ENCODE data around the gene FILIP1. TPM values are rescaled to one million over a fixed set of nuclear protein-coding genes. Genes with fewer than 3 reads are reported as not detected.

FILIP1 gene
- total and polyA plus RNA-seq, 2 of the 8 experiments (the other 6 are each of a cell fraction or from before 2014, with no cell fraction given): 2.4 to 5.7 TPM

- Histone ChIP-seq H2AFZ (ENCODE audit: low read length) (peak overlapping the region; percentile 17; the same call in 1 of the 2 replicates), H3K18ac (ENCODE audit: extremely low read depth, low read length) (peak overlapping the region; percentile 34), H3K79me1 (ENCODE audit: low read depth, low read length) (no peaks in the 10 kb centered on the region), H3K4me2 (ENCODE audit: insufficient read depth in 1 of 2, low read depth in 2 of 2, low read length in 2 of 2) (peak overlapping the region in 1 of 2 experiments; percentile 5; a peak in 1 of 4 replicates), H3K27me3 (replicated peaks in 1 of 4; ENCODE audit: control insufficient read depth in 3 of 4, extremely low read depth in 1 of 4, insufficient read depth in 3 of 4, low read length in 3 of 4) (no peaks in the 10 kb centered on the region), H3K9ac (replicated peaks in 1 of 4; ENCODE audit: extremely low read depth in 1 of 4, low read depth in 3 of 4, low read length in 3 of 4) (no peak overlapping the region; a peak in 1 of 7 replicates), H3K56ac (replicated peaks; ENCODE audit: insufficient read length, low read depth, low read length) (no peak overlapping the region), H2AK5ac (ENCODE audit: low read depth, low read length) (no peak overlapping the region), H3K9me3 (ENCODE audit: insufficient read depth in 2 of 2, low read depth in 1 of 2, low read length in 1 of 2) (no peaks in the 10 kb centered on the region), H3K4ac (replicated peaks; ENCODE audit: insufficient read length, low read depth, low read length) (no peak overlapping the region), H2BK120ac (replicated peaks; ENCODE audit: low read depth, low read length) (no peak overlapping the region), H3K4me1 (replicated peaks in 1 of 4; ENCODE audit: control insufficient read depth in 3 of 4, insufficient read depth in 4 of 4, low read length in 3 of 4) (peaks cover 2 to 7% (median 5%) of the 10 kb centered on the region in 4 experiments; a peak in 4 of 7 replicates), H2BK15ac (ENCODE audit: low read length) (no peak overlapping the region), H4K91ac (replicated peaks; ENCODE audit: insufficient read length, low read length) (no peak overlapping the region), H2BK5ac (ENCODE audit: low read depth, low read length) (no peak overlapping the region), H2BK12ac (ENCODE audit: low read depth, low read length) (no peak overlapping the region), H3K4me3 (ENCODE audit: extremely low read depth in 1 of 4, insufficient read depth in 2 of 4, low read depth in 3 of 4, low read length in 4 of 4) (no peak overlapping the region), H3K36me3 (ENCODE audit: control insufficient read depth in 2 of 4, insufficient read depth in 4 of 4, low read length in 3 of 4) (no peaks in the 10 kb centered on the region), H4K5ac (ENCODE audit: insufficient read length, low read depth, low read length) (no peak overlapping the region), H3K27ac (ENCODE audit: low read depth, low read length) (no peak overlapping the region), H4K20me1 (replicated peaks in 1 of 2; ENCODE audit: control insufficient read depth in 1 of 2, insufficient read depth in 2 of 2, low read length in 2 of 2) (no peaks in the 10 kb centered on the region), H3K23ac (ENCODE audit: insufficient read length) (no peak overlapping the region), H3K14ac (ENCODE audit: insufficient read length) (no peak overlapping the region), H3K79me2 (ENCODE audit: control insufficient read depth in 1 of 2, insufficient read depth in 2 of 2, low read length in 2 of 2) (no peaks in the 10 kb centered on the region), H3K23me2 (ENCODE audit: low read depth, low read length) (no peaks in the 10 kb centered on the region; the same call in 1 of the 2 replicates), H2BK20ac (ENCODE audit: low read length) (no peak overlapping the region; the same call in 1 of the 2 replicates), H4K8ac (ENCODE audit: extremely low read depth, insufficient read depth, low read length) (peak overlapping the region; percentile 71)
- POLR2A ChIA-PET (ENCODE audit: partially characterized antibody): no interaction called here
- CTCF ChIA-PET (ENCODE audit: partially characterized antibody): interaction anchor here (1.1 to 1.3 kb wide), 3 partner anchors 36 to 48 kb away, joined by 3 to 5 read pairs (median 3); no protein-coding TSS in a partner anchor
- DNase-seq (ENCODE audit: low read depth in 1 of 2, low spot score in 2 of 2) (no peak), FAIRE-seq (no peak)
- TF ChIP-seq KDM5A (IDR thresholded peaks at IDR 0.05; ENCODE audit: low read length): no peak
- TF ChIP-seq ASH2L (IDR thresholded peaks at IDR 0.05; ENCODE audit: low read length): peak; percentile 54
- WGBS, 2 experiments (ENCODE audit: extremely low coverage in 1 of 2, insufficient coverage in 1 of 2, insufficient read length in 1 of 2, insufficient replicate concordance in 2 of 2, low coverage in 1 of 2, low lambda C conversion rate in 2 of 2, missing lambda C conversion rate in 1 of 2): 60% methylated on average over 11 of the region's 11 CpGs; no CpG with 5 or more reads in 1 of the 2 experiments
Observed at GRCh38 chr6:75308250-75308988, 185.2 kb downstream of the FILIP1 start.

Data from H1 (cell line).